Stimulated activated CD8-positive, alpha-beta memory T cell treated with anti-CD3 and anti-CD28 coated beads, Interleukin-4, amount 100 ng/mL, for 1 hour (primary cell): ENCODE measurements around the gene SEZ6L2.
A peak's percentile ranks its signal among the peaks of the same experiment; 100 is the strongest.
"Not testable (repeated sequence)": the region's sequence is repeated elsewhere in the genome, so short reads cannot be mapped to it uniquely, and the experiment has no call there.

ENCODE experiments used
- DNase-seq, 2 donors: peaks; one replicate each; pipeline ENCODE4 v3.0.0-alpha.2; 2020; ENCODE audit warnings: low read depth in 2 of 2, low spot score in 1 of 2

Gene SEZ6L2

DNA sequence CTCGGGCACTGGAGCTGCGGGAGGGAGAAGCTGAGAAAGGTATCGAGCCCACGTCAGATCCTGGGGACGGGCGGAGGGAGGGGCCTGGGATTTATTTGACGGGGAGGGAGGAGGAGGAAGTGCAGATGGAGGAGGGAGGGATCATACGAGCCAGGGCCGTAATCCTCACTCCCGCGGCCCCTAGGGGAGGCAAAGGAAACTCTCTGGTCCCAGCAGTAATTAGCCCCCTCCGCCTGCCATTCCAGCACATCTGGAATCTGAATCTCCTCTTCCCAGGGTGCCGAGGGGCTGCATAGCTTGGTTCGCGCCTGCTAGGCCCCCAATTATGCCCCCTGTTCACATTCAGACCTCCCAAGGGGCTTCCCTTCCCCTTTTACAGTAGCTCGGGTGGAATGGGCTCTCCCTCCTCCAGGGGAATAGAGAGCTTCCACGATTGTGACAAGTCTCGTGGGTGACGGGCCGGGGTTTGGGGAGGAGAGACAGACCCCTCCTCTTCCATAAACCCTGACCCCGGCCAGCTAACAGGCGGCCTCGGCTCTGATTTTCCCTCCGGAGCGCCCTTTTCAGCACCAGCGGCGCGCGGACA, at the start of gene SEZ6L2:
TSS of gene SEZ6L2 (minus strand) at position 35 of the 586 bp plus-strand sequence. CDS start 531 bp downstream, outside the sequence.
- peak in 1 of 2 donors; percentile 58 for DNase-seq

DNA sequence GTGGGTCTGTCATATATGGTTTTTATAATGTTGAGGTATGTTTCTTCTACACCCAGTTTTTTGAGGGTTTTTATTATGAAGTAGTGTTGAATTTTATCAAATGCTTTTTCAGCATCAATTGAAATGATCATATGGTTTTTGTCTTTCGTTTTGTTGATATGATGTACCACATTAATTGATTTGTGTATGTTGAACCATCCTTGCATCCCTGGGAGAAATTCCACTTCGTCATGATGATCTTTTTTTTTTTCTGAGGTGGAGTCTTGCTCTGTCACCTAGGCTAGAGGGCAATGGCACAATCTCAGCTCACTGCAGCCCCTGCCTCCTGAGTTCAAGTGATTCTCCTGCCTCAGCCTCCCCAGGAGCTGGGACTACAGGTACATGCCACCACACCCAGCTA, 48.5 kb upstream of the SEZ6L2 start:
- no peak for DNase-seq

DNA sequence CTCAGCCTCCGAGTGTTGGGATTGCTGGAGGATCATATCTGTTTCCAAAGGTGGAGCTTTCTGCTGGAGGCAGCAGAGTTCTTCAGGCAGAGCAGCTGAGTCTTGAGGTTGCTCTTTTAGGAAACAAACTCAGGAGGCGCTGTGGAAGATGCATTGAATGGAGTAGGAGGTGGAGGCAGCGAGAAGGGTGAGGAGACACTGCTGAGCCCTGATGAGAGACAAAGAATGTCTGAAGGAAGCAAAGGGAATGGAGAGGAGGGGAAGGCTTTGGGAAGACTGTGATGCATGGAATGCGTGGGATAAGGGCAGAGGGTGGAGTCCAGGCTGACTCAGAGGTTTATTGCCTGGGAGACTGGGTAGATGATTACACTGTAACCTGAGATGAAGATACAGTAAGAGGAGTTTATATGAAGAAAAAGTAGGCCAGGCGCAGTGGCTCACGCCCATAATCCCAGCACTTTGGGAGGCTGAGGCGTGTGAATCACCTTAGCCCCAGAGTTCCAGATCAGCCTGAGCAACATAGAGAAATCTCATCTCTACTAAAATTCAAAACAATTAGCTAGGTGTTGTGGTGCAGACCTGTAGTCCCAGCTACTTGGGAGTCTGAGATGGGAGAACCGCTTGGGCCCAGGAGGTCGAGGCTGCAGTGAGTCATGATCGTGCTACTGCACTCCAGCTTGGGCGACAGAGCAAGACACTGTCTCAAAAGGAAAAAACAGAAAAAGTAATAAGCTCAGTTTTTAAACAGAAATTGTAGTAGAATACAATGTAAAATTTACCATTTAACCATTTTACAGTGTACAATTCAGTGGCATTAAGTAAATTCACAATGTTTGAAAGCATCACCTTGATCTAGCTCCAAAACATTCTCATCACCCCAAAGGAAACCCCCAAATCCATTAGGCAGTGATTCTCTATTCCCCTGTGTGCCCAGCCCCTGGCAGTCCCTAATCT, 44.8 kb upstream of the SEZ6L2 start:
- no peak for DNase-seq

- no peak for DNase-seq
These were observed 41.3 kb upstream of the SEZ6L2 start for GRCh38 chr16:29940656-29941055.

- DNase-seq = not testable (repeated sequence)
These were observed 32.4 kb upstream of the SEZ6L2 start for GRCh38 chr16:29931750-29932149.

DNA sequence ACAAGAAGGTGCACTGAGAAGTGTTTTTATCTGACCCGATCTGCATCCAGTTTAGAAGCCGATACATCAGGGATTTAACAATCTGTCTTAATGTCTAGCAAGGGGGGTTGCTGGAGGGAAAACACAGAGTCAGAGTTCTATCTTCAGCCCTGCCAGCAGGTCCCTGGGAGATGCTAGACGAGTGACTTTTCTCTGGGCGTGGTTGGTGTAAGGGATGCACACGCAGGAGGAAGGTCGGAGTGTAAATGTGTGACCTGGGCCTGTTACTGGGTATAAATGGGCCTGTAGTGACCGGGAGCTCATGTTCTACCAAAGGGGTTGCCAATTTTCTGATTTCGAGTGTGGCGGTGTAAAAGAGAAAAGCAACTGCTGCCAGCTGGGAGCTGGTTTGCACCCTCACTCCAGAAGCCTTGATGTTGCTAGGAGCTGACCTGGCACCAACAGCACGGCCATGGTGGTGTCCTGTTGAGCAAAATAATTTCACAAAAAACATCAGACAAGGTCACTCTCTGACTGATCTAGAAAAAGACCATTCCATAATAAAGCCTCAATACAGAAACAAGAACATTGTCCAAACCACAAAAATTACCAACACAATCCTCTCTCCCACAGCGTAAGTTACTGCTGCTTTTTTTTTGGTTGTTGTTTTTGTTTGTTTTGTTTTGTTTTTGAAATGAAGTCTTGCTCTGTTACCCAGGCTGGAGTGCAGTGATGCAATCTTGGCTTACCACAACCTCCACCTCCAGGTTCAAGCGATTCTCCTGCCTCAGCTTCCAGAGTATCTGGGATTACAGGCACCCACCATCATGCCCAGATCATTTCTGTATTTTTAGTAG, 27.9 kb upstream of the SEZ6L2 start:
- no peak for DNase-seq

DNA sequence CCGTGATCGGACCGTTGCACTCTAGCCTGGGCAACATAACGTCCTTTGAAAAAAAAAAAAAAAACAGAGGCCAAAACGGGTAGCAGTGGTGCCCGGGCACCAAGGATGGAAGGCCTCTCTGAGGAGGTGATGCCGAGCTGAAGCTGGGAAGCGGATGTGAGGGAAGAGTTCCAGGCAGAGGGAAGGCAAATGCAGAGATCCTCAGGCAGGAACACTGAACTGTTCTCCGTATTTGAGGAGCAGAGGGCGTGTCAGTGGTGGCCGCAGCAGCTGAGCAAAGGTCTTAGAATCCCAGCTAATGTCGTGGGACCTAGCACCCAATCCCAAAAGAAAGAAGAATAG, 27.3 kb upstream of the SEZ6L2 start:
- DNase-seq = no peak

DNA sequence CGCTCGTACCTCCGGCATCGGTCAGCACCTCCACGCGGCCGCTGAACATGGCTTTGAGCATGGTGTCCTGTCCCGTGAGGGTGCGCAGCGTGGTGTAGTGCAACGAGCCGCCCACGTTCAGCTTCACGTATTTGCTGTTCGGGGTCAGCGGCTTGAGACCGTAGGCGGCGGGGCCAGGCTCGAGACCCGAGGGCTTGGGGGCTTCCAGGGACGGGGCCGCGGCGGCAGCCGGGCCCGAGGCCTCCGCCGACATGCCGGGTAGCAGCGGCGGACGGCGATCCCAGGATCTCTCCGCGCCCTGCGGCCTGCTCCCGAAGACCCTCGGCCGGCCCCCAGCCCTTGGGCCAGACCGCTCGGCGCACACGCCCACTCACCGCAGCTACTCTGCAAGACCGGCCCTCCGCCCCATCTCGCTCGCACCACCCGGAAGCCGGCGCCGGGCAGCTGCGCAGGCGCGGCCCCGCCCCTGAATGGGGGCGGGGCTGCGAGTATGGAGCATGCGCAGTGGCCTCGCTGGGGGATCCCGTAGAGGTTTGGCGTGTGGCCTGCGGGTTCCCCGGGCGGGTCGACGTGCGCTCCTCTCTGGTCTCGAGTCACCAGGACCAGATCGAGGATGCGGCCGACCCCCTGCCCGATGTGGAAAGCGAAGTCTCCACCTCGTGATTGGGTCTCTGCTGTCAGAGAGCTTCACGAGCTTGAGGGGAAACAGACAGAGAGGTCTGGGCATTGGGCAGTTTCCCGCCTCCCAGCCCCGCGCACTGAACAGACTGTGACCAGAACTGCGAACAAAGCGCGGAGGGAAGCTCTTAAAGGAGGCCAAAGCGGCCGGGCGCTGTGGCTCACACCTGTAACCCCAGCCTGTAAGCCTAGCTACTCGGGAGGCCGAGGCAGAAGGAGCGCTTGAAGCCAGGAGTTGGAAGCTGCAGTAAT, 26.7 kb upstream of the SEZ6L2 start, which contains the start of gene KCTD13:
TSS of gene KCTD13 (minus strand) at position 446 of the 930 bp plus-strand sequence. CDS start at position 253, 193 bp downstream.
- DNase-seq = peak; percentile 75 to 83

DNA sequence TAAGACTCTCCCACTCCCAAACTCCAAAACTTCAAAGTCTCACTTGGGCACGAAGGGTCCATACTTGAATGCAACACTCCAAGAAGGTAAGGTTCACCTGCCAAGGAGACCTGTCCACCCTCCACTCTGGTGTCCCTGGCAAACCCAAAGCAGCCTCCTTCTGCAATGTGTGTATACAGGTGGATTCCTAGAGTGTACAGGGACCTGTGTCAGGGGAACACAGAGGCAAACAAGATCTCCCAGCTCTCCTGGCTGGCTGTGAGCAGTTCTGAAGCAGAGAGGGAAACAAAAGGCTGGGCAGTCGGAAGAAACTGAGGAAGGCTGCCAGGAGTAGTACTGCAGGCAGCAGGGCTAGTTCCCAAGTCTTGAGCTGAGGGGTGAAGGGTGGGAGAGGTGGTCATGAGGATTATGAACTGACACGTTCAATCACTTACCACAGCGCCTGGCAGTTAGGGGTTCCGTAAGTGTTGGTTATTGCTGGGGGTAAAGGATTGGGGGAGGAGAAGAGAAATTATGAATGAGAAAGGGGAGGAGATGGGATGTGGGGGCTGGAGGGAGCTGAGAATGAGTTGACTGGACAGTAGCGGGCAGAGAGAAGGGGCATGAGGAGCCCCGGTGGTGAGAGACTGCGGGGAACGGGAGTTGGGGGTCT, 25.9 kb upstream of the SEZ6L2 start:
- no peak for DNase-seq

GRCh38 chr16:29922986-29923501, 23.7 kb upstream of the SEZ6L2 start:
- DNase-seq = no peak

- DNase-seq = no peak
These were observed 23.0 kb upstream of the SEZ6L2 start for GRCh38 chr16:29922326-29922725.

DNA sequence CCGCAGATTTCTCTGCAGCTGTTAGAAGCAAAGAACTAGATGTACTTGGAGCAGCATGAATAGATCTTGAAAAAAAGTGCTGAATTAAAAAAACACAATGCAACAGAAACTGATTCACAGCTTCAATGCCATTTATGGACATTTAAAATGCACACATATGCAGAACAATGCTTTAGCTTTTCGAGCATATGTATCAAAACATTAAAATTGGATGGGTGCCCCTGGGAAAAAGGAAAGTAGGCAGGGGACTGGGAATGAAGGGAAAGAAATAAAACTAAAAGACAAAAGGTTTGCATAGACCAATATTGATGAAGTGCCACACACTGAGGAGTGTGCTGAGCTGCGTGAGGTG, 21.7 kb upstream of the SEZ6L2 start:
- no peak for DNase-seq

DNA sequence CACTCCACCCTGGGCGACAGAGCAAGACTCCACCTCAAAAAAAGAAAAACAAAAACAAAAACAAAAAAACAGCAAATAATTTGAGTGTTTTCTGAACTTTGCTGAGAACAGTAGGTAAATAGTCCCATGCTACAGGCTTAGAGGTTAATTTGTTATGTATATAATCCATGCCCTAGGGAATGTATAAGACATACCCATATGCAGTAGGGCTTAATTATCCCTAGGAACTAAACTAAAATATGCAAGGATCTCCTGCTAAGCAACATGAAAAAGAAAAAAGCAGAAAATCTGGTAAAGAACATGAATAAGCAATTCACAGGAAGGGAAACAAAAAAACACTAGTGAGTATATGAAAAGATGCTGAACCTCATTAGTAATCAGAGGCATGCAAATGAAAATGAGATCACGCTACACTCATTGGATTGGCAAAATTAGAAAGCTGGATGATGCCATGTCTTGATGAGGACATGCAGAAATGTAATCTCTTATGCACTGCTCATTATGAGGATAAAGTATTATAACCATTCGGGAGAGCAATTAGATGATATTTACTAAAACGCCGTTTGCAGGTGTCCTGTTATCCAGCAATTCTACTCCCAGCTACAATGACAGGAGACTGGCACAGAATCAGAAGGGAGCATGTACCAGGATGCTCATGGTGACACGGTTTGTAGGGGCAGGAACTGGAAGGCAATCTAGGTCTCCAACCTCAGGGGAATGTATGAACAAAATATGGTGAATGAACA, 21.1 kb upstream of the SEZ6L2 start:
- no peak for DNase-seq

- DNase-seq = no peak
These were observed 17.6 kb upstream of the SEZ6L2 start for GRCh38 chr16:29916979-29917378.

DNA sequence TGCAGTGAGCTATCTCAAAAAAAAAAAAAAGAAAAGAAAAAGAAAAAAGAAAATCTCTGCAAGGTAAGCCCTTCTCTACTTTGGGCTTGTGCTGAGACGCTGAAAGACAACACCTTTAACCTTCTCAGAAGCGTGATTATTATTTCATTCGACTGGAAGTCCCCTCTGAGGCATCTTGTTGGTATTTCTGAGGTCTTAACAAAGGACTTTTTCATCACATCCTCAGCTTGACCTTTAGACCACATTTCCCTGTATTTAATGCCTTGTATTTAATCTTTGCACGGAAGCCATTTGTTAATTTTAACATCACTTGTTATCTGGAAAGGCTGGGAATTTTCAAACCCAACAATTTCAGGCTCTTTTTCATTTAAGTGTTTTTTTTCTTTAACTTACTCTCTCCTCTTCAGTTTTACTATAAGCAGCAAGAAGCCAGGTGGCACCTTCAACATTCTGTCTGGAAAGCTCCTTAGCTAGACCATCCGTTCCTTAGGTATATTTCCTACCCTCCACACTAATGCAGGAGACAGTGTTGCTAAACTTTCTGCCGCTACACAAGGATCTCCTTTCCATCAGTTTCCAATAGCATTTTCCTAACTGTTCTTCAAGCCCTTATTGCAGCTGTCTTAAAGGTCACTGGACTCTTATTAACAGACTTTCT, 16.4 kb upstream of the SEZ6L2 start:
- DNase-seq = no peak

- DNase-seq = no peak
These were observed 14.2 kb upstream of the SEZ6L2 start for GRCh38 chr16:29913514-29913913.

- DNase-seq = no peak
These were observed 12.7 kb upstream of the SEZ6L2 start for GRCh38 chr16:29912087-29912486.

DNA sequence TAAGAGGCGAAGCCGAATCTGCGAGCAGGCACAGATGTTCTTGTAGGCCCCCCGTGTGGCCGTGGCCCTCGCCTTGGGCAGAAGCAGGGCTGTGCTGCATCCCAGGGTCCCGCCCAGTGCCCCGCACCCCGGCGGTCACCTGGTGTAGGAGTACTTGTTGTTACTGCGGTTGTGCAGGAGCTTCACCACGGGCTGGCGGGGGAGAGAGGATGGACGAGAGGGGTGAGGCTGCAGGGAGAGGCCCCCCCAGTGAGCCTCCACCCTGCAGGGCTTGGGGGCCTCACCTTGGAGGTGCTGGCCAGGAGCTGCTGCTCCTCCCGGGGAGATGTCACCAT, 12.3 kb upstream of the SEZ6L2 start:
- no peak for DNase-seq
